GM19328 (cell line): ENCODE results near the gene CNOT9.

ENCODE experiments used
- ATAC-seq: cut with Tn5 transposase; IDR thresholded peaks from one replicate; pipeline ENCODE4 v1.9.1; 2021; ENCODE audit warnings: mild to moderate bottlenecking, moderate library complexity; ENCODE audit not compliant: unreplicated experiment

CNOT9 gene

GRCh38 chr2:218577482-218578220 is 9.0 kb downstream of the CNOT9 start:
- no peak for ATAC-seq

- ATAC-seq, result no peak
These were observed 9.7 kb downstream of the CNOT9 start for GRCh38 chr2:218578272-218578877.

- no peak for ATAC-seq
These were observed 13.4 kb downstream of the CNOT9 start for GRCh38 chr2:218582076-218582475.

GRCh38 chr2:218583983-218584850 is 15.6 kb downstream of the CNOT9 start:
- no peak for ATAC-seq

- no peak for ATAC-seq
These were observed 16.9 kb downstream of the CNOT9 start for GRCh38 chr2:218585541-218585940.

GRCh38 chr2:218605432-218605831 is 36.8 kb downstream of the CNOT9 start:
- ATAC-seq, result no peak

- no peak for ATAC-seq
These were observed 38.9 kb downstream of the CNOT9 start, which contains the start of gene PLCD4 for GRCh38 chr2:218607436-218608115. TSS of gene PLCD4 (plus strand) at chr2:218607899. CDS start at chr2:218615740, 7,841 bp downstream.

GRCh38 chr2:218615868-218616315 is 47.3 kb downstream of the CNOT9 start:
- no peak for ATAC-seq

GRCh38 chr2:218618102-218618860 is 49.6 kb downstream of the CNOT9 start:
- ATAC-seq, result no peak

- no peak for ATAC-seq
These were observed 52.4 kb downstream of the CNOT9 start for GRCh38 chr2:218621007-218621406.

- no peak for ATAC-seq
These were observed 54.1 kb downstream of the CNOT9 start for GRCh38 chr2:218622606-218623365.

GRCh38 chr2:218623366-218623705 is 54.7 kb downstream of the CNOT9 start:
- no peak for ATAC-seq

- no peak for ATAC-seq
These were observed 57.7 kb downstream of the CNOT9 start for GRCh38 chr2:218626369-218626768.

GRCh38 chr2:218627939-218628338 is 59.3 kb downstream of the CNOT9 start:
- no peak for ATAC-seq

GRCh38 chr2:218631837-218632236 is 63.2 kb downstream of the CNOT9 start:
- ATAC-seq, result no peak

- ATAC-seq, result no peak
These were observed 67.1 kb downstream of the CNOT9 start for GRCh38 chr2:218635719-218636118.

GRCh38 chr2:218638372-218638771 is 69.7 kb downstream of the CNOT9 start:
- ATAC-seq, result no peak

- ATAC-seq, result no peak
These were observed 73.5 kb downstream of the CNOT9 start for GRCh38 chr2:218642121-218642656.

- no peak for ATAC-seq
These were observed 74.1 kb downstream of the CNOT9 start for GRCh38 chr2:218642786-218643185.
